ENCODE data around the gene CA12.
A peak's percentile ranks its signal among the peaks of the same experiment; 100 is the strongest.
"Not testable (repeated sequence)": the region's sequence is repeated elsewhere in the genome, so short reads cannot be mapped to it uniquely, and the experiment has no call there.

Gene CA12

GRCh38 chr15:63354821-63355650, 26.6 kb downstream of the CA12 start:
- no peak for DNase-seq

GRCh38 chr15:63353887-63354286, 27.8 kb downstream of the CA12 start:
- no peak for DNase-seq

GRCh38 chr15:63353261-63353660, 28.4 kb downstream of the CA12 start:
- no peak for DNase-seq

- DNase-seq, result no peak
Measured at GRCh38 chr15:63352808-63353207, 28.8 kb downstream of the CA12 start.

- no peak for DNase-seq
Measured at GRCh38 chr15:63351170-63351569, 30.5 kb downstream of the CA12 start.

- no peak for DNase-seq
Measured at GRCh38 chr15:63350178-63350621, 31.4 kb downstream of the CA12 start.

GRCh38 chr15:63349621-63350020, 32.0 kb downstream of the CA12 start:
- DNase-seq, result no peak

GRCh38 chr15:63349156-63349555, 32.5 kb downstream of the CA12 start:
- DNase-seq, result no peak

GRCh38 chr15:63348392-63348791, 33.3 kb downstream of the CA12 start:
- peak; percentile 74 for DNase-seq

- DNase-seq, result peak; percentile 30
Measured at GRCh38 chr15:63347074-63347857, 34.4 kb downstream of the CA12 start.

- DNase-seq, result peak; percentile 16
Measured at GRCh38 chr15:63345391-63345752, 36.3 kb downstream of the CA12 start.

- DNase-seq, result no peak
Measured at GRCh38 chr15:63344731-63345390, 36.8 kb downstream of the CA12 start.

- DNase-seq, result not testable (repeated sequence)
Measured at GRCh38 chr15:63342996-63343562, 38.6 kb downstream of the CA12 start.

- no peak for DNase-seq
Measured at GRCh38 chr15:63341898-63342297, 39.7 kb downstream of the CA12 start.

GRCh38 chr15:63340878-63341277, 40.8 kb downstream of the CA12 start:
- DNase-seq, result no peak

- DNase-seq, result no peak
Measured at GRCh38 chr15:63340353-63340752, 41.3 kb downstream of the CA12 start.

GRCh38 chr15:63339836-63340235, 41.8 kb downstream of the CA12 start:
- DNase-seq, result no peak

- DNase-seq, result no peak
Measured at GRCh38 chr15:63339006-63339766, 42.5 kb downstream of the CA12 start.

- DNase-seq, result no peak
Measured at GRCh38 chr15:63338170-63338569, 43.5 kb downstream of the CA12 start.

- DNase-seq, result no peak
Measured at GRCh38 chr15:63337046-63337445, 44.6 kb downstream of the CA12 start.

- DNase-seq, result no peak
Measured at GRCh38 chr15:63335543-63336240, 46.0 kb downstream of the CA12 start.

- no peak for DNase-seq
Measured at GRCh38 chr15:63334821-63335220, 46.8 kb downstream of the CA12 start.
